PC-3 (cell line): Measurements from ENCODE around the gene CGNL1. TPM values are rescaled to one million over a fixed set of nuclear protein-coding genes. Genes with fewer than 3 reads are reported as not detected.
A peak's percentile ranks its signal among the peaks of the same experiment; 100 is the strongest.

ENCODE experiments used
- ATAC-seq: fragments of 200-7000 bp; cut with Tn5 transposase; 2 replicates; pipeline ENCODE4 v1.9.1; 2020; ENCODE audit warnings: mild to moderate bottlenecking, moderate library complexity
- BruUV-seq: library from RNA; stranded (reverse); fragments of 400-500 nt; replicated peaks from 2 replicates; lab custom pipeline; 2021; lab: Mats Ljungman, UMichigan
- CTCF ChIA-PET: fragments of 300-600 bp; sonication (Branson Sonifier 250); formaldehyde crosslinking; loops from one replicate; lab custom pipeline; 2022; ENCODE audit warnings: antibody characterized with exemption; lab: Charles Lee
- POLR2A ChIA-PET: fragments of 300-600 bp; sonication (Branson Sonifier 250); formaldehyde crosslinking; loops from one replicate; lab custom pipeline; 2022; ENCODE audit warnings: antibody characterized with exemption; ENCODE audit not compliant: unreplicated experiment; lab: Charles Lee
- DNase-seq: peaks from one replicate; pipeline ENCODE4 v3.0.0-alpha.2; 2015
- H2AFZ ChIP-seq: fragments of 300-600 bp; sonication (generic); 2 replicates; pipeline ENCODE4 v1.6.0; 2016; ENCODE audit warnings: antibody characterized with exemption, low read length
- H3F3A ChIP-seq: fragments of 300-600 bp; sonication (generic); one replicate; pipeline ENCODE4 v1.6.0; 2017; ENCODE audit warnings: antibody characterized with exemption, low read length, control low read depth, mild to moderate bottlenecking; ENCODE audit not compliant: unreplicated experiment
- H3K27ac ChIP-seq: fragments of 300-600 bp; sonication (generic); 2 replicates; pipeline ENCODE4 v1.5.1; 2016; ENCODE audit warnings: mild to moderate bottlenecking, low read length
- H3K27me3 ChIP-seq: fragments of 300-600 bp; sonication (generic); 2 replicates; pipeline ENCODE4 v1.6.1; 2016; ENCODE audit warnings: low read length, mixed read lengths
- H3K36me3 ChIP-seq: fragments of 300-600 bp; sonication (generic); 2 replicates; pipeline ENCODE4 v1.6.1; 2016; ENCODE audit warnings: low read depth, mixed run types, low read length, mixed read lengths
- H3K4me1 ChIP-seq: fragments of 300-600 bp; sonication (generic); 2 replicates; pipeline ENCODE4 v1.5.1; 2016; ENCODE audit warnings: low read length; ENCODE audit not compliant: insufficient read depth
- H3K4me2 ChIP-seq: fragments of 300-600 bp; sonication (generic); 2 replicates; pipeline ENCODE4 v1.6.0; 2016; ENCODE audit warnings: low read length
- H3K4me3 ChIP-seq: fragments of 300-600 bp; sonication (generic); 2 replicates; pipeline ENCODE4 v1.5.1; 2016; ENCODE audit warnings: mild to moderate bottlenecking, low read length, mixed read lengths
- H3K79me2 ChIP-seq: fragments of 300-600 bp; sonication (generic); 2 replicates; pipeline ENCODE4 v1.6.1; 2017; ENCODE audit warnings: low read length, mixed read lengths
- H3K9ac ChIP-seq: fragments of 300-600 bp; sonication (generic); 2 replicates; pipeline ENCODE4 v1.6.0; 2016; ENCODE audit warnings: mild to moderate bottlenecking, low read length
- H3K9me2 ChIP-seq: fragments of 300-600 bp; sonication (generic); replicated peaks from 2 replicates; pipeline ENCODE4 v1.6.1; 2016; ENCODE audit warnings: mixed run types, low read length, mixed read lengths
- H3K9me3 ChIP-seq: fragments of 300-600 bp; sonication (generic); 2 replicates; pipeline ENCODE4 v1.6.1; 2016; ENCODE audit warnings: low read length, mixed read lengths
- H4K20me1 ChIP-seq: fragments of 300-600 bp; sonication (generic); 2 replicates; pipeline ENCODE4 v1.6.1; 2016; ENCODE audit warnings: low read length, mixed read lengths
- EZH2 ChIP-seq: fragments of 300-600 bp; sonication (generic); IDR thresholded peaks from one replicate; pipeline ENCODE4 v1.6.1; 2017; ENCODE audit warnings: antibody characterized with exemption, mild to moderate bottlenecking, low read length; ENCODE audit not compliant: unreplicated experiment
- EZH2phosphoT487 ChIP-seq: fragments of 300-600 bp; sonication (generic); IDR thresholded peaks from 2 replicates; pipeline ENCODE4 v1.6.1; 2018; ENCODE audit warnings: mild to moderate bottlenecking, antibody characterized with exemption, low read length, borderline replicate concordance
- intact Hi-C: fragments of 100-400 bp; cut with micrococcal nuclease; formaldehyde crosslinking; loops from 2 replicates; pipeline ENCODE4 v1.9.0; 2023
- total RNA-seq: library from RNA; depleted of rRNA; stranded (reverse); fragments of >200 nt; gene quantifications from 2 replicates; pipeline ENCODE4 v1.2.3, GENCODE V29; 2014
- TF ChIP-seq, protein P1 (sequence below): fragments of 300-600 bp; sonication (generic); conservative IDR thresholded peaks from 2 replicates; pipeline ENCODE4 v1.5.1; 2017; ENCODE audit warnings: antibody characterized with exemption, low read depth, mild to moderate bottlenecking, low read length

CGNL1 gene
- total RNA-seq, 1 experiment from 2014 or later = 0.66 TPM

DNA sequence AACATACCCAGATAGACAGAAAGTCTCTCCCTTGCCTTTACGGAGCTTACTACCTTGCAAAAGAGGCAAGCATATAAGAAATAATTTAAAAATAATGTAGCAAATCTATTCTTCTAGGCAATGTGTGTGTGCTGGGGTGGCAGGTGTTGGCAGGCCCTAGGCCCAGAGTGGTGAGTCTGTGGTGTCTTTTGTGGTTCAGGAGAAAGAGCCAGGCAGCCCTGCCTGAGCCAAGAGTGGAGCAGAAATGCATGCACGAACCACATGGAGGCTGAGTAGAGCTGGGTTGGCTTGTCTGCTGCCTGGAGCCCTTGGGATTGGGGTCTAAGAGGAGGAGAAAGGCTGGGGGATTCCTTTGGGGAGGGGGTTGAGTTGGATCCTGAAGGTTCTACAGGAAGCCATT is 145.2 kb downstream of the CGNL1 start:
- POLR2A ChIA-PET = no interaction called here
- Histone ChIP-seq H3K4me3 (no peak overlapping the region), H3K4me1 (peaks cover 17% of the 10 kb centered on the region), H3K9me3 (no peaks in the 10 kb centered on the region), H3K79me2 (no peaks in the 10 kb centered on the region), H3K27ac (no peak overlapping the region), H3K4me2 (no peak overlapping the region), H3K27me3 (no peaks in the 10 kb centered on the region), H3F3A (no peaks in the 10 kb centered on the region), H3K9me2 (no peaks in the 10 kb centered on the region), H3K9ac (no peak overlapping the region), H2AFZ (no peak overlapping the region), H3K36me3 (no peaks in the 10 kb centered on the region), H4K20me1 (no peaks in the 10 kb centered on the region)
- CTCF ChIA-PET = no interaction called here
- DNase-seq (no peak), ATAC-seq (no peak)
- intact Hi-C loops = loop anchor here (10.0 kb wide), 1 partner anchor 147 kb away; the partner anchor contains the start of gene CGNL1
- no TSS peak for BruUV-seq
- TF ChIP-seq EZH2 = no peak
- TF ChIP-seq, protein P1, sequence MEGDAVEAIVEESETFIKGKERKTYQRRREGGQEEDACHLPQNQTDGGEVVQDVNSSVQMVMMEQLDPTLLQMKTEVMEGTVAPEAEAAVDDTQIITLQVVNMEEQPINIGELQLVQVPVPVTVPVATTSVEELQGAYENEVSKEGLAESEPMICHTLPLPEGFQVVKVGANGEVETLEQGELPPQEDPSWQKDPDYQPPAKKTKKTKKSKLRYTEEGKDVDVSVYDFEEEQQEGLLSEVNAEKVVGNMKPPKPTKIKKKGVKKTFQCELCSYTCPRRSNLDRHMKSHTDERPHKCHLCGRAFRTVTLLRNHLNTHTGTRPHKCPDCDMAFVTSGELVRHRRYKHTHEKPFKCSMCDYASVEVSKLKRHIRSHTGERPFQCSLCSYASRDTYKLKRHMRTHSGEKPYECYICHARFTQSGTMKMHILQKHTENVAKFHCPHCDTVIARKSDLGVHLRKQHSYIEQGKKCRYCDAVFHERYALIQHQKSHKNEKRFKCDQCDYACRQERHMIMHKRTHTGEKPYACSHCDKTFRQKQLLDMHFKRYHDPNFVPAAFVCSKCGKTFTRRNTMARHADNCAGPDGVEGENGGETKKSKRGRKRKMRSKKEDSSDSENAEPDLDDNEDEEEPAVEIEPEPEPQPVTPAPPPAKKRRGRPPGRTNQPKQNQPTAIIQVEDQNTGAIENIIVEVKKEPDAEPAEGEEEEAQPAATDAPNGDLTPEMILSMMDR = no peak
- TF ChIP-seq EZH2phosphoT487 = no peak

DNA sequence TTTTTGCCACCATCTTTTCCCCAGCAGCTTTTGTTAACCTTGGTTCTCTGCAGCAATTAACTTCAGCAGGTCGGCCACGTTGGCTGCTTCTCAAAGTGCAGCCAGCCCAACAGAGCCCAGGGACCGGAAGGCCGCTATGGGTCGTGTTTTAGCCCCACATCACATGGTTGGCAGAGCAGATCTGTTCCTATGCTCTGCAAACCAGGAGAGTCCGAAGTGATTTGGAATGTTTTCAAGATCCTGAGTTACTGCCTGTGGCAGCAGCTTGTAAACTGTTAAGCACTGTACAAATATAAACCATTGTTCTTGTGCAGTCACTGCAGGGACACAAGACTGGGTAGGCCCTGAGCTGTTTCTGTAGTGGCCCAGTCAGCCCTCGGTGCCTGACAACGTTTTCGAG is 145.8 kb downstream of the CGNL1 start:
- peak; percentile 87 for ATAC-seq

DNA sequence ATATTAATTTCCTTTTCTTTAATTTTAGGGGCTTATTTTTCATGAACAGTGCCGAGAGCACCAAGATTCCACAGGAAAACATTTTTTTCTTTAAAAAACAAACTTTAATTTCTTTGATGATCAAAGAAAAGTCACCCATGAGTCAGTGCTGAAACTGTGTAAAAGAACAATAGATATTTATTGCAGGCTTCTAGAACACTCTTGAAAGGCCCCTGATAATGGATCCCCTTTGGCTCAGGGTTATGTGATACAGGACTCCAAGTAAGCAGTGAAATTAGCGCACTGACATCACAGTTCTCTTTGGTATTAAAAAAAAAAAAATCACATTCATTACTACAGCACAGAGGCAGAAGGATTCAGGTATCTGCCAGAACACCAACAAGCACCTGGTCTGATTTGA is 149.3 kb downstream of the CGNL1 start:
- no peaks in the 10 kb centered on the region for H3K36me3 ChIP-seq
- peak; percentile 16; the same call in 1 of the 2 replicates for ATAC-seq

More for the DNA sequence above, 145.8 kb downstream of the CGNL1 start:
- intact Hi-C loops = loop anchor here (10.0 kb wide), 1 partner anchor 147 kb away; the partner anchor contains the start of gene CGNL1
- peak overlapping the region; percentile 45; the same call in 1 of the 2 replicates for H2AFZ ChIP-seq
- no peaks in the 10 kb centered on the region for H3K79me2 ChIP-seq
- TF ChIP-seq EZH2 (no peak), EZH2phosphoT487 (no peak)
- TF ChIP-seq, protein P1 = no peak
- H3K4me2 ChIP-seq = no peak overlapping the region
- no peaks in the 10 kb centered on the region for H3K9me2 ChIP-seq
- H3F3A ChIP-seq = no peaks in the 10 kb centered on the region
- H3K27me3 ChIP-seq = no peaks in the 10 kb centered on the region
- no peak overlapping the region for H3K9ac ChIP-seq
- BruUV-seq = no TSS peak
- ChIA-PET CTCF (no interaction called here), POLR2A (no interaction called here)
- peak; percentile 26 for DNase-seq
- no peaks in the 10 kb centered on the region for H3K36me3 ChIP-seq
- no peaks in the 10 kb centered on the region for H3K9me3 ChIP-seq
- no peak overlapping the region for H3K4me3 ChIP-seq
- no peak overlapping the region for H3K27ac ChIP-seq
- no peaks in the 10 kb centered on the region for H4K20me1 ChIP-seq
- peaks cover 23% of the 10 kb centered on the region for H3K4me1 ChIP-seq

More for the DNA sequence above, 149.3 kb downstream of the CGNL1 start:
- Histone ChIP-seq H3K9ac (no peak overlapping the region), H3K9me3 (no peaks in the 10 kb centered on the region), H3K4me1 (peaks cover 25% of the 10 kb centered on the region), H4K20me1 (no peaks in the 10 kb centered on the region), H3K27ac (no peak overlapping the region), H3F3A (no peaks in the 10 kb centered on the region), H3K79me2 (no peaks in the 10 kb centered on the region), H3K9me2 (no peaks in the 10 kb centered on the region), H3K4me3 (no peak overlapping the region), H3K27me3 (no peaks in the 10 kb centered on the region), H3K4me2 (no peak overlapping the region), H2AFZ (peak overlapping the region; percentile 32; the same call in 1 of the 2 replicates)
- ChIA-PET CTCF (no interaction called here), POLR2A (no interaction called here)
- TF ChIP-seq, protein P1 = no peak
- no peak for TF ChIP-seq EZH2phosphoT487
- no peak for TF ChIP-seq EZH2
- intact Hi-C loops = loop anchor here (5.0 to 10.0 kb wide), 3 partner anchors 38 to 378 kb away; partner anchors contain the start of gene CGNL1
- DNase-seq = no peak
- BruUV-seq = no TSS peak
